Measurements from ENCODE around the gene UNC13D.

UNC13D gene

DNA sequence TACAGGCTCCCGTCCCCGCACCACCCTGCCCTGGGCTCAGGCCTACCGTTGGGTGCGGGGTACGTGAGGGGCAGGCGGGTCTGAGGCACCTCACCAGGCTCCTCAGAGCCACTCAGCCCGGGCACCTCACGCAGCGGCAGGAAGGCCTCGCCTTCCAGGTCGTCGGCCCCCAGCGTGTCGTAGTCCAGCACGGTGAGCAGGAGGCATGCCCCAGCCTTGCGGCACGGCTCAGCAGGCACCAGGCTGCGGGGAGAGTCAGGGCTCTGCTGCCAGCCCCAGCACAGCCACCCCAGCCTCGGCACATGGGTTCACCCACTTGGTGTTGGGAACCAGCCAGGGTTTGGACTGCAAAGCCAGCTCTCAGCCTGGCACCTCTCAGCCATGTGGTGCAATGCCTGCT lies 15.5 kb downstream of the UNC13D start:
- Histone ChIP-seq H3K9me3 (no peaks in the 10 kb centered on the region), H3K36me3 (replicated peaks) (peaks cover 11% of the 10 kb centered on the region), H3K27me3 (ENCODE audit: low read depth) (no peaks in the 10 kb centered on the region), H3K4me1 (no peaks in the 10 kb centered on the region), H3K4me3 (no peak overlapping the region)
- in situ Hi-C loops (cut with MboI; ENCODE audit: low sequenced_read_pairs): no loop called here
- DNase-seq (ENCODE audit: low spot score in 2 of 2): no peak

DNA sequence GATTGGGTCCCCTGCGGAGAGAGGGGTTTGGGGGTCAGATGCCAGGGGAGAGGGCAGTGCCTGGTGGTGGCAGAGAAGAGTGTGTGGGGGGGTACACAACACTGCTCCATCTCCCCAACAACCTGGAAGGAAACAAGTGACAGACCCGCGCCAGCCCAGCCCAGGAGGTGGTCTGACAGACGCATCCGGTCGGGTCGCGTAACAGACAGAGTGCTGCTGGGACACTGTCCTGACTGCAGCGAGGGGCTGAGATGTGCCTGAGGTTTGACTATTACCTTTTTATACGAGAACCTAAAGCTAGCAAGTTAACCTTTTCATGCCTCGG lies 16.2 kb downstream of the UNC13D start:
- H3K36me3 ChIP-seq (replicated peaks): peaks cover 18% of the 10 kb centered on the region
- no peak for DNase-seq (ENCODE audit: low spot score in 2 of 2)
- no peaks in the 10 kb centered on the region for H3K4me1 ChIP-seq
- H3K27me3 ChIP-seq (ENCODE audit: low read depth): no peaks in the 10 kb centered on the region
- no peaks in the 10 kb centered on the region for H3K9me3 ChIP-seq
- in situ Hi-C loops (cut with MboI; ENCODE audit: low sequenced_read_pairs): no loop called here
- no peak overlapping the region for H3K4me3 ChIP-seq

DNA sequence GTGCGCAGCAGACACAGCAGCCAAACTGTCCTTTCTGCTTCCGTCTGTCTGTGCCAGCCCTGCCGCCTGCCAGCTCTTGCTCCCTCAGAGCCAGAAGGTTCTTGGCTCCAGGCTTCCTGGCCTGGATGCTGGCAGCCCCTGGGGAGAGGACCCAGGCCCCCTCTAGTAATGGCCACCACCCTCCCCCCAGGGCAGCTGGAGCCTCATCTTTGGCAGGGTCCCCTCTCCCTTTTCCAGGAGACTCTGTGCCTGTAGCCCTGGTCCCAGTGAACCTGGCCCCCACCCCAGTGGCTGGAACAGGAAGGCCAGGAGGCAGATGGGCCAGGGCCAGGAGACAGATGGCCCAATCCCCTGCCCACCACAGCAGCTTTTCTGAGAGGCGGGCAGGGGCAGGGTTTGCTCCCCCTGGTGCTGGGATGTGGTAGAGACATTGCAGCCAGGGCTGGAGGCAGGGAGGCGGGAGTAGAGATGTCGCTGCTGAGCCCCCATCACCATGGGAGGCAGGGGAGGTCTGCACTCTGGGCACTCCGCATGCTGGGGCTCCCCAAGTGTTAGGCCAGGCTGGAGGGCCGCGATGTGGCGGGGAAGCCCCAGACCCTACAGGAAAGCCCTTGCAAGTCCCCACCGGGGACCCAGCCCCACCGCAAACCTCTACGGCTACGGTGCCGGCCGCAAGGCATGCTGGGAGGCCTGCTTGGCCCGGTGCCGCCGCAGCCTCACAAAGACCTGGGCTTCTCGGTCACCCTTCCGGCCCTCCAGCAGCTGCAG lies 16.7 kb downstream of the UNC13D start:
- no peaks in the 10 kb centered on the region for H3K27me3 ChIP-seq (ENCODE audit: low read depth)
- no peaks in the 10 kb centered on the region for H3K9me3 ChIP-seq
- H3K4me1 ChIP-seq: no peaks in the 10 kb centered on the region
- in situ Hi-C loops (cut with MboI; ENCODE audit: low sequenced_read_pairs): no loop called here
- no peak overlapping the region for H3K4me3 ChIP-seq
- DNase-seq (ENCODE audit: low spot score in 2 of 2): peak in 1 of 2 experiments; percentile 76
- peaks cover 20% of the 10 kb centered on the region for H3K36me3 ChIP-seq (replicated peaks)

DNA sequence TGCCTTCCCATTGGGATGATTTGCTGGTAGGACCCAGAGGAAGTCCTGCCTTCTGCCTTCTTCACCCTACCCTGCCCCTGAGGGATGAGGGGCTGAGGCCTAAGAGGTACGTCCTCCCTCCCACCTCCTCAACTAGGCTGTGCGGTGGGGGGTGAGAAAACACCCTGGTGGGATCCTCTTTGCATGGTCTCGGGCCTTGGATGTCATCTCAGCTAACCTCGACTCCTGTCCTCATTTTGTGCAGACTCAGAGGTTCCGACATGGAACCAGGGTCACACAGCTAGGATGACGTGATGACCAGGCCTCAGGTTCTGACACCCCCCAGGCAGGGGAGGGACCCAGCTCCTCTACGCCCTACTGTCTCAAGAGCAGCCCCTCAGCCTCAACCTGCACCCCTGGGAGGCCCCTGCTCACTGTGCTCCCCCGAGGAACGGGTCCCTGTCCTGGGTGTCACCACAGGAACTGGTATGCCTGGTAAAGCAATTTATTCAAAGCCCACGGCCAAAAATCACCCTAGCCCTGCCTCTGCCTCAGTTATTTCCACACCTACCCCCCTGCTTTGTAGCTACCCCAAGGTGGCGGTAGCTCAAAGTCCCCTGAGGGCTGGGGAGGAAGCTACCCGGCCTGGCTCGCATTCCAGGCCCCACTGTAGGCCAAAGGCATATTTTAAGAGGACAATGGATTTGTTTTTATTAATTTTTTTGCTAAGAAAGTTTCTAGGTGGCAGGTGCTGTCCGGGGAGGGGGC lies 17.5 kb downstream of the UNC13D start:
- Histone ChIP-seq H3K4me1 (no peaks in the 10 kb centered on the region), H3K36me3 (replicated peaks) (peaks cover 28% of the 10 kb centered on the region), H3K27me3 (ENCODE audit: low read depth) (no peaks in the 10 kb centered on the region), H3K4me3 (no peak overlapping the region), H3K9me3 (no peaks in the 10 kb centered on the region)
- no peak for DNase-seq (ENCODE audit: low spot score in 2 of 2)
- in situ Hi-C loops (cut with MboI; ENCODE audit: low sequenced_read_pairs): no loop called here

DNA sequence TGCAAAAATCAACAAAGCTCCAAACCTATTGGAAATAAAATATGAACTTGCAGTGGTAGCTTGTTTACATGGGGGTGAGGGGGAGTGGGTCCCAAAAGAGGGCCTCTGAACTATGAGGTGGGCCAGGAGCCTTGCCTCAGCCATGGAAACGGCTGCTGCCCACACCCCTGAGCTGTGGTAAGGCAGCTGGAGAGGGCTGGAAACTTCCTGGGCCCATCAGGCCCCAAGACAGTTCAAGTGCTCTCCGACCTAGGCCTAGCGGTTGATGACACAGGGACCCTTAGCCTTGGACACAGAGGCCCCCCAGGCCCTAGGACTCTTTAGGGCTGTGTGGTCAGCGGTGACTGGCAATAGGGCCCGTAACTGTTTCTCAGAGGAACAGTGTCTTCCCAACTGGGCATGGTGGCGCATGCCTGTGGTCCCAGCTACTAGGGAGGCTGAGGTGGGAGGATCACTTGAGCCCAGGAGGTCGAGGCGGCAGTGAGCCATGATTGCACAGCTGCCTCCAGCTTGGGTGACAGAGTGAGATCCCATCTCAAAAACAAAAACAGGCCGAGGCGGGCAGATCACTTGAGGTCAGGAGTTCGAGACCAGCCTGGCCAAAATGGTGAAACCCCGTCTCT lies 18.3 kb downstream of the UNC13D start:
- no peak for DNase-seq (ENCODE audit: low spot score in 2 of 2)
- in situ Hi-C loops (cut with MboI; ENCODE audit: low sequenced_read_pairs): no loop called here
- Histone ChIP-seq H3K27me3 (ENCODE audit: low read depth) (no peaks in the 10 kb centered on the region), H3K4me1 (no peaks in the 10 kb centered on the region), H3K36me3 (replicated peaks) (peaks cover 37% of the 10 kb centered on the region), H3K4me3 (no peak overlapping the region), H3K9me3 (no peaks in the 10 kb centered on the region)

DNA sequence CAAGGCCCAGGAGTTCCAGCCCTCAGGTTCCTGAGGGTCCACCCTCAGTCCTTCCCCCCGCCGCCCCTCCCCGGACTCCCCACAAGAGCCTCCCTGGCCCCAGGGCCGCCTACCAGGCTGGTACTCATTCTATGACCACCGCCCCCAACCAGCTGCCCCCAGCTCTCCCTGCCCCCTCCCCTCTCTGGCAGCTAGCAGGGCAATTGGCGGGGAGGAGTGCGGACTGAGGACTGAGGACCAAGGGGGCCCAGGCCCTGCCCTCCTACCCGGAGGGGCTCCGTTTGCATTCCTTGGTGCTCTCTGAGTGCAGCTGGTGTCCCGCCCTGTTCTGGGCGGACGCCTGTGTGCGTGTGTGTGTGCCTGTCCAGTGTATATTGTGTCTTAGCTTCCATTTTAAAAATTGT lies 19.1 kb downstream of the UNC13D start:
- Histone ChIP-seq H3K4me1 (no peaks in the 10 kb centered on the region), H3K27me3 (ENCODE audit: low read depth) (no peaks in the 10 kb centered on the region), H3K4me3 (no peak overlapping the region), H3K9me3 (no peaks in the 10 kb centered on the region), H3K36me3 (replicated peaks) (peaks cover 44% of the 10 kb centered on the region)
- in situ Hi-C loops (cut with MboI; ENCODE audit: low sequenced_read_pairs): no loop called here
- DNase-seq (ENCODE audit: low spot score in 2 of 2): no peak

DNA sequence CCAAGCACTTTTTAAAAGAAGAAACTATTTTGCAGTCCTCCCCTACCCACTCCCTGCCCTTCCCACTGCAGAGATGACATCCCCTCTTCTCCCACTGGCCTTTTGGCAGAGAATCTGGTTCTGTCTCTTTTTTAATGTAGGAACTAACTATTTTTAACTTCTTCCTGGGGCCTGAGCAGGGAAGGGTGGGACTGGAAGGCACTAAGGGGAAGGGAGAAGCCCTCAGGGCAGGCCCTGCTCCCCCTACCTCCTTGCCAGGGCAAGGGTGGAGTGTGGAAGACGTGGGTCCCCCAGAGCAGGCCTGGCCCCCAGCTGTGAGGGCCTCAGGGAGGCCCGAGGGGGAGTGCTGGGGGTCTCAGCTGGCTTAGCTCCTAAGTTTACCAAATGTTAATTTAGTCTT lies 19.5 kb downstream of the UNC13D start:
- Histone ChIP-seq H3K4me1 (no peaks in the 10 kb centered on the region), H3K4me3 (no peak overlapping the region), H3K9me3 (no peaks in the 10 kb centered on the region), H3K36me3 (replicated peaks) (peaks cover 49% of the 10 kb centered on the region), H3K27me3 (ENCODE audit: low read depth) (no peaks in the 10 kb centered on the region)
- in situ Hi-C loops (cut with MboI; ENCODE audit: low sequenced_read_pairs): no loop called here
- DNase-seq (ENCODE audit: low spot score in 2 of 2): no peak

DNA sequence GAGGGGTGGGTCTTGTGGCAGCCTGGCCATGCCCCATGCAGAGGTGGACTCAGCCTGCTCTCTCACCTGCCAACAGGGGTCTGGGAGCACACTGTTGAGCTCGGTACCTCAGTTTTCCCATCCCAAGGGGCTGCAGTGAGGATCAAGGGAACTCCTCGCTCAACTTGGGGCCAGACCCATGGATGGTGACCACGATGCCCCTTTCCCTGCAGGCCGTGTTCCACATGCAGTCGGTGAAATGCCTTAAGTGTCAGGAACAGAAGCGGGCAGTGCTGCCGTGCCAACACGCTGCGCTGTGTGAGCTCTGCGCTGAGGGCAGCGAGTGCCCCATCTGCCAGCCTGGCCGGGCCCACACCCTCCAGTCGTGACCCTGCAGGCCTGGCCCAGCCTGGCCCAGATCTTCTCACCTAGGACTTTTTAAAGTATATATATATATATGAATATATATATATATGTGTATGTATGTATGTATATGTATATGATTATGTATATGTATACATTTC lies 20.1 kb downstream of the UNC13D start:
- in situ Hi-C loops (cut with MboI; ENCODE audit: low sequenced_read_pairs): no loop called here
- Histone ChIP-seq H3K9me3 (no peaks in the 10 kb centered on the region), H3K4me1 (no peaks in the 10 kb centered on the region), H3K36me3 (replicated peaks) (peaks cover 54% of the 10 kb centered on the region), H3K4me3 (no peak overlapping the region), H3K27me3 (ENCODE audit: low read depth) (no peaks in the 10 kb centered on the region)
- no peak for DNase-seq (ENCODE audit: low spot score in 2 of 2)

DNA sequence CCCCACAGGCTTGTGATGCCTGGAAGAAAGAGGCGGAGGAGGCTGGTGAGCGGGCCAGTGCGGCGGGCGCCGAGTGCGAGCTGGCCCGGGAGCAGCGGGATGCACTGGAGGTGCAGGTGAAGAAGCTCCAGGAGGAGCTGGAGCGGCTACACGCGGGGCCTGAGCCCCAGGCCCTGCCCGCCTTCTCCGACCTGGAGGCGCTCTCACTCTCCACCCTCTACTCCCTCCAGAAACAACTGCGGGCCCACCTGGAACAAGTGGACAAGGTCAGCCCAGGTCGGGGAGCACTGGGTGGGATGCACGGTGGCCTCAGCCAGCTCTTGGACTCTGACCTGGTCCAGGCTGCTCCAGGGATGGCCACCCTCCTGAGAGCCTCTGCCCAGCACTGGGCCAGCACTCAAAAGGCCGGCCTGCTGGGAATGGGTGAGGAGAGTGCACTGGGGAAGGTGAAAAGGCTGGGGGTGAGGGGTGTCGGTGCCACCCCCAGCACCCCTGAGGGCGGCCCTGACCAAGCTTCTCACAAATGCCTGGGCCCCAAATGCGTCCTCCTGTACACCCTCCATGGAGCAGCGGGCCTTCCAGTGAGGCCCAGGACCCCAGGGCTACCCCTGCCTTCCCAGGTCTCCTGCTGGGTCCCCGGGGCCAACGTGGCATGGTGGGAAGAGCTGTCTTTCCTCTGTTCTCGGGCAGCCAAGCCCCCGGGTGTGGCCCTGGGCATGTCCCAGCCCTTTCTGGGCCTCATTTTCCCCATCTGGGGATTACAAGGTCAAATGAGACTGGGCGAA lies 20.8 kb downstream of the UNC13D start:
- no peaks in the 10 kb centered on the region for H3K4me1 ChIP-seq
- no peak for DNase-seq (ENCODE audit: low spot score in 2 of 2)

DNA sequence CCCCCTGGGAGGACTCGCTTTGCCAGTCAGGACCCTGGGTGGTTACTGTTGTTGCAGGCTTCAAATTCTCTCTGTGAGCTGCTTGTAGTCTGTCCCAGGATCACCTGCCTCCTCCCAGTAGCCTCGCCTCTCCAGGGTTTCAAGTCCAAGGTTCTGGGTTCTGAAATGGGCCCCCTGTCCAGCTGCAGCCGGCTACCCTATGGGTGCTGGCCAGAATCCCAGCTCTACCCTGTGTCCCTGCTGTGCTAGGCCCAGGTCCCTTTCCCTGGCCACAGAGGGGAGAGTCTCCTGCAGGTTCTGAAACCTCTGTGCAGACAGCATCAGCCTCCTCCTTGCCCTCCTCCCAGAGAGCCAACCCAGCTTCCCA lies 21.4 kb downstream of the UNC13D start:
- H3K4me3 ChIP-seq: no peak overlapping the region
- no peak for DNase-seq (ENCODE audit: low spot score in 2 of 2)
- in situ Hi-C loops (cut with MboI; ENCODE audit: low sequenced_read_pairs): no loop called here
- H3K4me1 ChIP-seq: no peaks in the 10 kb centered on the region
- no peaks in the 10 kb centered on the region for H3K9me3 ChIP-seq
- no peaks in the 10 kb centered on the region for H3K27me3 ChIP-seq (ENCODE audit: low read depth)
- peaks cover 67% of the 10 kb centered on the region for H3K36me3 ChIP-seq (replicated peaks)

More for the DNA sequence above, 20.8 kb downstream of the UNC13D start:
- H3K27me3 ChIP-seq (ENCODE audit: low read depth): no peaks in the 10 kb centered on the region
- in situ Hi-C loops (cut with MboI; ENCODE audit: low sequenced_read_pairs): no loop called here
- H3K9me3 ChIP-seq: no peaks in the 10 kb centered on the region
- H3K36me3 ChIP-seq (replicated peaks): peaks cover 61% of the 10 kb centered on the region
- no peak overlapping the region for H3K4me3 ChIP-seq

DNA sequence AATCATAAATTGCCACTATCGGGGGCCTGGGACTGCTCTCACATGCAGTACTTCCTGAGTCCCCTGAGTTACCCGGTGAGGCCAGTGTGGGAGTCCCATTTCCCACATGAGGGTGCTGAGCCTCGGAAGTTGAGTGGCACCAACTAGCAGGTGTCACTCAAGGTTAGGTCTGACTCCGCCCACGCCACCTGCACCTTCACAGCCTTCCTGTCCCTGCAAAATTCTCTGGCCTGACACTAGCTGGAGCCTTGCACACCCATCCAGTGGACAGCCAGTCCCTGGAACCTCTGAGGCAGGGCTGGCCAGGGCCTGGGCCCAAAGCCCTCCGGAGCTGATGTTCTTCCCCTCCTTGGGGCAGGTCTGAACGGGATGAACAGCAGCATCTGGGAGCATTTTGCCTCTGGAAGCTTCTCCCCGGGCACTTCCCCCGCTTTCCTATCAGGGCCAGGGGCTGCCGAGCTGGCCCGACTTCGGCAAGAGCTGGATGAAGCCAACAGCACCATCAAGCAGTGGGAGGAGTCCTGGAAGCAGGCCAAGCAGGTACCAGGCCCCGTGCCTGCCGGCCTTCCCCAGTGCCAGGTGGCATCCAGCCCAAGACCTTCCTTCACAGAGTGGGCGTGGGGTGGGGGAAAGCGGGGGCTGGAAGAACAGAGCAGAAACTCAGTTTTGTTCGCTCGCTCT lies 21.9 kb downstream of the UNC13D start:
- no peaks in the 10 kb centered on the region for H3K4me1 ChIP-seq
- no peak for DNase-seq (ENCODE audit: low spot score in 2 of 2)
- peaks cover 69% of the 10 kb centered on the region for H3K36me3 ChIP-seq (replicated peaks)
- no peaks in the 10 kb centered on the region for H3K9me3 ChIP-seq
- no peaks in the 10 kb centered on the region for H3K27me3 ChIP-seq (ENCODE audit: low read depth)
- in situ Hi-C loops (cut with MboI; ENCODE audit: low sequenced_read_pairs): no loop called here
- no peak overlapping the region for H3K4me3 ChIP-seq

DNA sequence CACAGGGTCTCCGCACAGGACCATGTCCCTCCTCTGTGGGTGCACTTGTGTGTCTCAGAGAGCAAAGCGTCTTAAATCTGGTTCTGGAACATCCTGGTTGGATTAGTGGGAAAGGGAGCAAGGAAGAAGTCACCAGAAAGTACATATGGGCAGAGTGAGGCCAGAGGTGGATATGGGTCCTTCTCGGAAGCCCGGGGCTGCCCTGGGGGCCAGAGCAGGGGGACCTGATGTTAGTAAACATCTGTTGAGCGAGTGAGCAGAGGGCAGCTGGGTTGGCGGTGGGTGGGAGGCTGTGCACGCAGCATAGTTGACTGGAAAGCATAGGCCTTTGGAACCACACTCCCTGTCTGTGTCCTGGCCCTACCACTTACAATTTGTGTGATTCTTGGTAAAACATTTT lies 22.7 kb downstream of the UNC13D start:
- Histone ChIP-seq H3K4me3 (no peak overlapping the region), H3K36me3 (replicated peaks) (peaks cover 71% of the 10 kb centered on the region), H3K27me3 (ENCODE audit: low read depth) (no peaks in the 10 kb centered on the region), H3K4me1 (no peaks in the 10 kb centered on the region), H3K9me3 (no peaks in the 10 kb centered on the region)
- in situ Hi-C loops (cut with MboI; ENCODE audit: low sequenced_read_pairs): no loop called here
- DNase-seq (ENCODE audit: low spot score in 2 of 2): no peak
